Endometrial microvascular endothelial cells (primary cell): ENCODE results near the gene TNFRSF1A. TPM values are rescaled to one million over a fixed set of nuclear protein-coding genes. Genes with fewer than 3 reads are reported as not detected.

Experiments used
- in situ Hi-C: cut with HindIII; loops from 2 replicates; pipeline ENCODE4 v1.10.0; 2017; ENCODE audit warnings: low sequenced_read_pairs, low pct_unique_long_range_greater_than_20kb; ENCODE audit errors: inconsistent ontology term
- total RNA-seq: library from RNA; depleted of rRNA; stranded (reverse); fragments of >200 nt; gene quantifications from one replicate; pipeline ENCODE4 v1.2.3, GENCODE V29; 2015; ENCODE audit errors: inconsistent ontology term

The TNFRSF1A gene
- total RNA-seq, 1 donor from 2014 or later: 254 TPM

DNA sequence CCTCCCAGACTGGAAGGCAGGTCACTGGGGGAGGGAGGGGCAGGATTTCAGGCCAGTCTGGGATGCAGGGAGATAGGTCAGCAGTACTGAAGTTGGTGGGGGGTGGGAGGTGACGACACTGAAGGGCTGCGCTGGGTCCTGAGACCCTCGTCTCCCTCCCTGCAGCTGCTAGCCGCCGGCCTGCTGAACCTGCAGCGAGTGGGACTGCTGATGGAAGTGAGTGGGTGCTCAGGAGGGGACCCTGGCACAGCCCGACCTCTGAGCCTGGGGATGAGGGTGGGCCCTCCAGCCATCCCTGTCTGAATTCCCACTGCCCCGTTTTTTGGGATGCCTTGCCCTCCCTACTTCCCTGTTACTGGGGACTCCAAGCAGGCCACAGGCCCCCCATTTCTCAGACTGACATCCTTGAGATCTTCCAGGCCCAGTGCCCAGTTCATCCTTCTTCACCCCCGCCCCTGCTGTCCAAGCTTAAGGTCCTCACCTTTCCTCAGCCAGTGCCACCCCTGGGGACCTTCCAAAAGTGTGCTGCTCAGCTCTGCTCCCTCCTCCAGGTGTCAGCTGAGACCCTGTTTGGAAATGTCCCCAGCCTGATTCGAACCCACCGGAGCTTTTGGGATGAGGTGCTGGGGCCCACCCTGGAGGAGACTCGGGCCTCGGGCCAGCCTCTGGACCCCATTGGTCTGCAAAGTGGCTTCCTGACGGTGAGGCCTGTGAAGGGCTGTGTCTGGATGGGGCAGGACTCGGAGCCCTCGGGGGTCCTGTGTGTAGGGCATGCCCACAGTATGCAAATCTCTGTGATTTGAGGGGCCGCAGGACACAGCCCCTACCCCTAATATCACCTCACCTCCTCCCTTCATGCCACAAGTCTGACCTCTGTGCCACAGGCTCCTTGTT, 25.9 kb downstream of the TNFRSF1A start:
- in situ Hi-C loops: no loop called here

DNA sequence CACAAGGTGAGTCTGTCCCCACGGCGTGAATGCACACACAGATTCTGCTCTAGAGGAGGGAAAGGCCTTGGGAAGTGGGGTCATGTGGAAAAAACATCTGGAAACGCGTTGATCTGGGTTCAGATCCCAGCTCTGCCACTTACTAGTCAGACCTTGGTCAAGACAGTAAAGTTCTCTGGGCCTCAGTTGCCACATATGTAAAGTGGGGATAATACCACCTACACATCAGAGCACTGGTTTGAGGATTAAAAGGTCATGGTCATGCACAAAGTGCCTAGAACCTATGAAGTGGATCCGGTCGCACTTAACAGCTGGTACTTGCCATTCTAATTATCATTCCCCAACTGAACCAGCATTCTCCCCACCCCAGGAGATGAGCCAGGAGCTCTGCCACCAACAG, 26.7 kb downstream of the TNFRSF1A start:
- in situ Hi-C loops: no loop called here

DNA sequence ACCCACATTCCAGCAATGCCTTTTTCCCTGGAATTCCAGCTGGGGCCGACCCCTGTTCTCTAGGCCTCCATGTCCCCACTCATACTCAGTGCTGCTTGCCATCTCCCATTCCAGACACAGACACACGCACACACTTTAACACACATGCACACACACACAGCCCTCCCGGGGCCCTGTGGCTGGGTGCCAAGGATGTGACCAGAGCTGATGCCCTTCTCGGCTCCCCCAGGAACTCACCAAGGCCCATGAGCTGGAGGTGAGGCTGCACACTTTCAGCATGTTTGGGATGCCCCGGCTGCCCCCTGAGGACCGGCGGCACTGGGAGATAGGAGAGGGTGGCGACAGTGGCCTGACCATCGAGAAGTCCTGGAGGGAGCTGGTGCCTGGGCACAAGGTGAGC, 27.1 kb downstream of the TNFRSF1A start:
- in situ Hi-C loops: no loop called here

DNA sequence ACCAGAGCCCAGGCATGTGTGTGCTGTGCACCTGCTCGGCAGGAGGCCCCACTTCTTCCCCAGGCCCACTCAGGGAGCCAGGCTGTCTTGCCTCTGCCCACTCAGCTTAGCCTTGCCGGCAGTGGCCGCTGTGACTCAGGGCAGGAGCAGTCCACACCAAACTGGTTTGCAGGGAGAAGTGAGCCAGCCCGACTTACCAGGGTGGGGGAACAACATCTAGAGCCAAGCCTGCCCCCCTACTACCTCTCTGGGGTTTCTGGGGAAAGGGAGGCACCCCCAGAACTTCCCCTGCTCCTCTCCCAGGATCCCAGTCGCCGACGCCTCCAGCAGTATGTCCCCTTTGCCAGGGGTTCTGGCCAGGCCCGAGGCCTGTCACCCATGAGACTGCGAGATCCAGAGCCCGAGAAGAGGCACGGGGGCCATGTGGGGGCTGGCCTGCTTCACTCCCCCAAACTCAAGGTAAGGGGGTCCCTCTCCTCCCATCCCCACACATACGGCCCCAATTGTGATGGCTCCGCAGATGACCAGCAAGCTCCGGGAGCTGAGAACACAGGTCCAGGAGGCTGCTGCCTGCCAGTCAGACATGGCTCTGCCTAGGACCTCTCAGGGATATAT, 28.4 kb downstream of the TNFRSF1A start:
- in situ Hi-C loops: no loop called here

DNA sequence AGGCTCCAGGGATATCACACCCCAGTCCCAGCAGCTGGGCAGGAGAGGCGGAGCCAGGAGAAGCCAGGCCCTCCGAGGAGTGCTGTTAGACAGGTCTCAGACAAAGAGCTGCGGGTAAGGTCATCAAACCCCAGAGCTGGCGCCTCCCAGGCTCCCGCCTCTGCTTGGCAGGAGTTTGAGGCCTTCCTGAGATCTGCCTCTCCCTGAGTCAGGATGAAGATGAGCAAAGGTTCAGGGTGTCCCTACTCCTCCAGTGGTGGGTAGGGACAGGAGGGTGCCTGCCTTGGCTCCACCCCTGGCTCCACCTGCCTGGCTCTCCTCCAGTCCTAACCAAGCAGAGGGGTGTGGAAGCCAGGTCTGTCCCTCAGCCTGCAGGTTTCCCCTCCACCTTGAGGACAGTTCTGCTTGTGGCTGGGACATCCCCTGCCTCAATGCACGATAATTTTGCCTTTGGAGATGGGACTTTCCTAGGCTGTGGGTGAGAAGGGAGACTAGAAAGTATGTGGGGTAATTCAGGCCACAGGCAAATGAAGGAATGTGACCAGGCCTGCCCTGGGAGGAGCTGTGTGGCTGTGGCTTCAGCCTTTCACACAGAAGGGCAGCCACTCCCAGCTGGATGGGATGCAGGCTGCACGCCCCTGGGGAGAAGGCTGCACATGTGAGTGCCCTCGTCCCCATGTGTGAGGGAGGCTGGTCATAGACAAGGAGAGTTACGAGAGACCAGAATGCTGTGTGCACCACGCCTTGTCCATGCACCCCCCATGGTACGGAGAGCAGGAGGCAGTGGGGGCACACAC, 29.1 kb downstream of the TNFRSF1A start:
- in situ Hi-C loops: no loop called here

DNA sequence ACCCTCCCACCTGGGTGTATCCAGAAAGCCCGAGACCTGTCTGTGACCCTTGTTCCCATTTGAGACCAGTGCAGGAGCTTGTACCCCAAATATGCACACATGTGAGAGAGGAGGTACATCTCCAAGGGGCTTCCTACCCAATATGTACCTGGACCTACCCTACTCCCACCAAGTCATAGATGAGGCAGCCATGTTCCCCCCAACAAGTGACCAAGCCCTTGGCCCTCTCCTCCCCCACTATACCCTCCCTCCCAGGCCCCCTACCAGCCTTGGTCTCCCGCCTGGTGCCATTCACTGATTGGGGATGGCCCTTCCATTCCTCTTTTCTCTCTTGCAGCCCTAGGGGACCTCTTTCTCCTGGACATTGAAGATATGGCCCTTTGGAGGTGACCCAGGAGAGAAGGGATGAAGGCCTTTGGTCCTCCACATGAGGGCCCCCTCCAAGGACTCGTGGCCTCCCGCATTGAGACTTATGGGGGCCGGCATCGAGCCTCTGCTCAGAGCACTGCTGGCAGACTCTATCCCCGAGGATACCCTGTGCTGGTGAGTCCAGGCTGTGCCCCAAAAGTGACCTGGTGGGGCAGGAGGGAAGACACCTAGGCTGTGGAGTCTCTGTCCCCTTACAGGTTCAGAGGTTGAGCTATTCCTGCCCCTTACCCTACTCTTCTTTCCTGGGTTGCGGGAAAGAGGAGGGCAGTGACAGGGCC, 29.9 kb downstream of the TNFRSF1A start:
- in situ Hi-C loops: no loop called here

DNA sequence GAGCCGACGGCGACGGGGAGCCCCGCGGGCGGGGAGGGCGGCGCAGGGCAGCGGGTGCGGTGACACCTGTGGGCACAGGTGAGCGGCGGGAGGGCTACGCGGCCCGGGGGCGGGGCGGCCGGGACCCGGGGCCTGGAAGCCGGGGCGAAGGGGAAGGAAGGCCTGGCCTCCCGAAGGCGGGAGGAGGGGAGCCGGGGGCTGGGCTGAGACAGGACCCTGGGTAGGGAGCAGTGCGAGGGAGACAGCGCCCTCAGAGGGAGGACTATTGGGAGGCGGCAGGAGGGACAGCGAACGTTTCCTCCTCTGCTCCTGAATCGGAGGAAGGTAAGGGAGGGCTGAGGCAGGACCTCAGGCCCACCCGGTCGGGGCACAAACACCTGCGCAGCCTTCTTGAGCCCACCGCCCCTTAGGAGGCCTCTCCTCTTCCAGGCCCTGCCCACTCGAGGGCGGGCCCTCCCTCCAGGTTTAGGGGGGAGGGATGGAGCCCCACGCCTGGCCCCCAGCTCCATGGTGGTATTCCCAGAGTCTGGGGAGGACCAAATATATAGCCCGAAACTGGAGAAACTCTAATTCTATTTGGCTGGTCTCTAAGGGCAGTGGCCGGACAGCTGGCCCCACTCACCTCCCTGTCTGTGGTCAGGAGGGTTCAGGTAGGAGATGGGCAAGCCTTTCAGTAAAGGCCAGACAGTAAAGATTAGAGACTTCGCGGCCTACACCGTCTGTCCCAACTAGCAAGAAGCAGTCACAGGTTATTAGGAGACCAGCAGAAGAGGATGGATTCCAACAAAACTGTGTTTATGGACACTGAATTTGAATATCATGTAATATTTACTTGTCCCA, 30.9 kb downstream of the TNFRSF1A start:
- in situ Hi-C loops: no loop called here

DNA sequence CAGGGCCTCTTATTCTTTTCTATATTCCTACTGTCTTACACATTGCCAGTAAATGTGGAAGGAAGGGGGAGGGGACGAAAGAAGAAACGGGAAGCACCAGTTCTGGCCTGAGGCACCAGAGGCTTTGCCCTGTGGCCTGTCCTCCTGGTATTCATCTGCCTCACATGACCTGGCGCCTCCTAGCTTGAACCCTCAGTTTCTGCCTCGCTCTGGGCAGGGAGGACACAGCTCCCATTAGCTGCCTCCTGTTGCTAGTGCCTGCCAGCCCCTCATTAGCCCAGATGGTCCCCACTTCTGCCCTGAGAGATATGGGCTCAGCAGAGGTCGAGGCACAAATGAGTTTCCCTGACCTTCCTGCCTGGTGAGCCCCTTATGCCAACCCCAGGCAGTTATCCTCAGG, 34.3 kb downstream of the TNFRSF1A start:
- in situ Hi-C loops: no loop called here

DNA sequence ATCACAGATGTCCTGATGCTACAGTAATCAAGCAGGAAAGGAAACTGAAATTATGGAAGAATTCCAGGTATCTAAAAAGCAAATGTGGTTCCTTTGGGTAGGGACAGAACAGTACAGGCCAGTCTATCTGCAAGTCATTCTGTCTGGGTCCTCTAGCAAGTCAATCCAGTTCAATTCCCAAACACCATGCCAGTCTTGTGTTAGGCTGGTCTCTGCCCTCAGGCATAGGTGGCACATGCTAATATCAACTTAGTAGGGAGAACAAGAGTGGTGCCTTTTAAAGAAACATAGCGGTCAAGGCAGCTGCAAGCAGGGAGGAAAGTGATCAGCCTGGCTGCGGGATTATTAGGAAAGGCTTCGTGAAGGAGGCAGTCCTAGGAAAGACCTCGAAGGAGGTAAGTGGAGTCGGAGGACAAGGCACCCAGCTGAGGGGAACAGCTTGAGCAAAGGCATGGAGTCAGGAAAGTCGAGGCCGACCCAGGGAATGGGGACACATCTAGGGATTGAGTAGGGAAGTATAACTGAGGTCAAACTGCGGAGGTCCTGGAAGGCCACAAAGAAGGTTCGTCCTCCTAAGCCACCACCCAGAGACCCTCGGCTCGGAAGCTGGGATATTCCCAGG, 35.2 kb downstream of the TNFRSF1A start:
- in situ Hi-C loops: no loop called here

DNA sequence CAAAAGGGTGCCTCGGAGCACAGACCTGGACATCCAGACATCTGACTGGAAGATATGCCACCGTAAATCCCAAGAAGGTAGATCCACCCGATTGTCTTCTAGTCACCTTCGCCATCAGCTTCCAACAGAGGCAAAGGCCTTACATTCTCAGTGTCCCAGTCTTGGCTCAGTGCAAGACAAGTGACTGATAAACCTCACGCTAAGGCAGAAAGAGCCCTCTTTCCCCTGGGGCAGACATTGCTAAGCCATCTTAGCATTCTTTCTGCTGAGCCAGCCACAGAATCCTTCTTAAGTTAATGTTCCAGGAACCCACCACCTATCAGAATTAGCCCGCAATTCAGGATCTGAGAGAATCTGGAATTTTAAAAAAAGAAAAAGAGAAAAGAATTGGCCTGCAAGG, 35.7 kb downstream of the TNFRSF1A start:
- in situ Hi-C loops: no loop called here

DNA sequence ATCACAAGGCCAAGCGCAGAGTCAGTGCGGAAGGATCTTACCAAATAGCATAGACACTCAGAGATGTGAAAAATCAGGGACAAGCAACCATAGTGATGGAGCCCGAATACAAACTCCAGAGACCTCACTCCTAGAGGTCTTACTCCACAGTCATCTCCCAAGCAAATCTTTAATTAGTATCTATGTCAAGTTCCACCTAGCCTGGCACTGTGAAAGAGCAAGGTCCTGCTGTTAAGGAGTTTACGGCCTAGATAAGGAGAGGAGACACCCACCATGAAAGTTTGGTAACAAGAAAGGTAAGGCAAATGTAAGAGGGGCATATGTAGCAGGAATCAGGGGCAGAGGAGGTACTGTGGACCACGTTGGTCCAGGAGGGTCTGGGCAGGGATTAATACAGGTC, 38.8 kb downstream of the TNFRSF1A start:
- in situ Hi-C loops: no loop called here

DNA sequence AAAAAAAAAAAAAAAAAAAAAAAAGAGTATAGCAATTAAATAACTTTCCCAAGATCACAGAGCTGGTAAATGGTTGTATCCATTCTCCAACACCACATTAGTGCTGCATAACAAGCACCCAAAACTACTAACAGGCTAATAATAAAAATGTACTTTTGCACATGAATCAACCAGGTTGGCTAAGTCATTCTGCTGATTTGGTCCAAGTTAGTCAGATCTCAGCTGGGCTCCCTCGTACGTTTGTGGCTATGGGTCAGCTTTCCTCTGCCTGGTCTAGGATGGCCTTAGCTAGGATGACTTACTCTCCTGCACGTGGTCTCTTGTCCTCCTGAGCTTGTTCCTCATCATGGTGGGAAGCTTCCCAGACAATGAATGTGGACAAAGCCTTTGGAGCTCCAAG, 39.3 kb downstream of the TNFRSF1A start:
- in situ Hi-C loops: no loop called here

DNA sequence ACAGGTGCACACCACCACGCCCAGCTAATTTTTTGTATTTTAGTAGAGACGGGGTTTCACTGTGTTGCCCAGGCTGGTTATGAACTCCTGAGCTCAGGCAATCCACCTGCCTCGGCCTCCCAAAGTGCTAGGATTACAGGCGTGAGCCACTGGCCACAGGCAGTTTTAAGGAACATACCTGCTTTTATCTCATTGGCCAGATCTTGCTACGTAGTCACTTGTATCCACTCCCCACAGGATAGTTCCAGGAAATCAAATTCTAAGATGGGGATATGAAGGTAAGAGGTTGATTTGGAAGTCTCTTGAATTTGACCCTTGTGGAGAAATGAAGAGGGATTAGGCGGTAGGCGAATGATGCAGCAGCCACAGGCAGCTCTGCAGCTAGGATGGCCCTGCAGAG, 40.2 kb downstream of the TNFRSF1A start:
- in situ Hi-C loops: no loop called here

DNA sequence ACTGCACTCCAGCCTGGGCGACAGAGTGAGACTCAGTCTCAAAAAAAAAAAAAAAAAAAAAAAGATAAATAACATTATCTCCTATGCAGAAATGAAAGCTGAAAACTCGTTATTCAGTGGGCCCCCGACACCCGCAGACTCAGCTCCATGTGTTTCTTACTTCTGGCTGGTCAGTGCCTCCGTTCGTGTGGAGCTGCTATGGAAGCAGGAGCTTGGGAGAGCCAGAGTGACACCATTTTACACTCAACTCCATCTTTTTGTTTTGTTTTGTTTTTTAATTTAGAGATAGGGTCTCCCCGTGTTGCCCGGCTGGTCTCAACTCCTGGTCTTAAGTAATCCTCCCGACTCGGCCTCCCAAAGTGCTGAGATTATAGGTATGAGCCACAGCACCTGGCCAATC, 44.7 kb downstream of the TNFRSF1A start:
- in situ Hi-C loops: no loop called here

DNA sequence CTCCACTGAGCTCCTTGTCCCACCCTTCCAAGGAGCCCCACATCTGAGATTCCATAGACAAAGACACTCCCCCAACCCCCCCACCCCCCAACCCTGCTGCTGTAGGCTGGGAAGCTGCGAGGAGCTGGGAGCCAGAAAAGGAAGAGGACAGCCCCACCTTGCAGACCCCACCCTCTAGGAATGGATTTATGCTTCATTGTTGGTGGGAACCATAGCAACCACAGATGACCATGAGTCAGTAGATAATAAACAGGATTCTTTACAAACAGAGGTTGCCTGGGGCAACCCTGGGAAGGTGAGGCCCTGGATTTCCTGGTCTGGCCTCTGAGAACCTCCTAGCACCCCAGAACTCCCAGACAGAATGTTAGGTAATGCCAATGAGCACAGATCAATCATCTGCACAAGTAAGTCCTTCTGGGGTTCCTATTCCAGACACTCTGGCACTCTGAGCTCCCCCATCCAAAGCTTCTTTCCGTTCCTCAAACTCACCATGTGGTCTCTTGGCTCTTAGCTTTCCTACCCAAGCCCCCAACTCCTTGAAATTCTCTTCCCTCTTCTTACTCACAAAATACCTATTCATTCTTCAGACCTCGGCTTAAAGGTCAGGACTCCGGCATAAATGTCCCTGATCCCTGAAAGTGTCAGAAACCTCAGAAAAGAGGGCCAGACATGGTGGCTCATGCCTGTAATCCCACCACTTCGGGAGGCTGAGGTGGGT, 46.6 kb downstream of the TNFRSF1A start:
- in situ Hi-C loops: no loop called here

DNA sequence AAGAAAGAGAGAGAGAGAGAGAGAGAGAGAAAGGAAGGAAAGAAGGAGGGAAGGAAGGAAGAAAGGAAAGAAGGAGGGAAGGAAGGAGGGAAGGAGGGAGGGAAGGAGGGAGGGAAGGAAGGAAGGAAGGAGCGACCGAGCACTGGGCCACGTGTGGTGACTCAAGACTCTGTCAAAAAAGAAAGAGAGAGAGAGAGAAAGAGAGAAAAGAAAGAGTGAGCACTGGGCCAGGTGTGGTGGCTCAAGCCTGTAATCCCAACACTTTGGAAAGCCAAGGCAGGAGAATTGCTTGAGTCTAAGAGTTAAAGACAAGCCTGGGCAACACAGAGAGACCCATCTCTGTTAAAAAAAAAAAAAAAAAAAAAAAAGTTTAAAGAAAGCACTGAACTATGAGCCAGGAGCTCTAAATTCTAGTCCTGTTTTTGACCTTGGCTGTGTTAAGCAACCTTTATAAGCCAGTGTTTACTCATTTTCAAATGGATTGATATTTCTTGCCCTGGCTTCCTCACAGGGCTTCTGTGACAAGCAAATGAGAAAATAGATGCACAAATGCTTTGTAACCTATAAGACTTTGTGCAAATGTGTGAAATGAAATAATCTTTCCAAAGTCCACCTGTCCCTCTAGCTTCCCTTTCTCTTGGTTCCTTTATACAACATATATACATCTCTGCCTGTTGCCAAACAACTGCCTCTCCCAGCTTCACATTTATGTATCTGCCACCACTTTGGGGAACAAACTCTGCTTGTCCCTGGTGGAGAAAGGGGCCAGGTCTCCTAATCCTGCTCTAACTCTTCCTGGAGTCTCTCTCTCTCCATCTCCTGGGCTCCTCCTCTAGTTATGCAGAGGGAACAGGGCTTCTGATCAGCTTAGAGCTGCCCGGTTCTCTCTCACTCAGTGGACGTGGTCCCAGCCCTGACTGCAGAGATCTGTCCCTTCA, 47.5 kb downstream of the TNFRSF1A start:
- in situ Hi-C loops: no loop called here
